Stomach (tissue), 9 donors: Measurements from ENCODE around the gene KIF13A. TPM values are rescaled to one million over a fixed set of nuclear protein-coding genes. Genes with fewer than 3 reads are reported as not detected.

ENCODE experiments used
- DNase-seq, 2 donors: peaks; one replicate each; pipeline versions ENCODE4 v3.0.0 to v3.0.0-alpha.2; 2013 to 2019
- H3K27ac ChIP-seq, 5 donors: fragments of 200-600 bp in 4 of 5; sonication (generic) in 4 of 5; one replicate each; pipeline ENCODE4 v1.5.1; 2013 to 2019; ENCODE audit warnings: mild to moderate bottlenecking in 1 of 5, moderate library complexity in 1 of 5
- H3K27me3 ChIP-seq, 3 donors: fragments of 200-600 bp; sonication (generic); one replicate each; pipeline ENCODE4 v1.5.1; 2017 to 2019; ENCODE audit warnings: mixed run types in 1 of 3
- H3K36me3 ChIP-seq, 4 donors: fragments of 200-600 bp; sonication (generic); 1 replicate in 3 of 4; 2 replicates in 1 of 4; pipeline ENCODE4 v1.5.1; 2016 to 2019
- H3K4me1 ChIP-seq, 4 donors: fragments of 200-600 bp; sonication (generic); one replicate each; pipeline ENCODE4 v1.5.1; 2016 to 2019
- H3K4me3 ChIP-seq, 4 donors: fragments of 200-600 bp; sonication (generic) in 3 of 4; one replicate each; pipeline ENCODE4 v1.5.1; 2016 to 2019; ENCODE audit warnings: mild to moderate bottlenecking in 1 of 4
- H3K9me3 ChIP-seq, 4 donors: fragments of 200-600 bp; sonication (generic); one replicate each; pipeline ENCODE4 v1.5.1; 2016 to 2019
- CTCF ChIP-seq, 7 experiments: fragments of 450-650 bp in 4 of 7; fragments of 200-600 bp in 3 of 7; sonication (generic) in 3 of 7; IDR thresholded peaks; one replicate each; pipeline ENCODE4 v1.5.1; 2016 to 2019; ENCODE audit warnings: antibody characterized with exemption in 7 of 7, control low read depth in 2 of 7, mild to moderate bottlenecking in 1 of 7
- EP300 ChIP-seq: sonication (generic); formaldehyde crosslinking; IDR thresholded peaks from one replicate; pipeline ENCODE4 v1.6.1; 2017; ENCODE audit warnings: antibody characterized with exemption
- POLR2A ChIP-seq, 4 donors: fragments of 450-650 bp; IDR thresholded peaks; one replicate each; pipeline ENCODE4 v1.6.1; 2016; ENCODE audit warnings: antibody characterized with exemption in 4 of 4, control low read depth in 2 of 4, mild to moderate bottlenecking in 1 of 4, moderate library complexity in 1 of 4
- POLR2AphosphoS5 ChIP-seq, 3 donors: sonication (generic); formaldehyde crosslinking; IDR thresholded peaks; one replicate each; pipeline ENCODE4 v1.6.1; 2016; ENCODE audit warnings: antibody characterized with exemption in 3 of 3
- WGBS, 5 donors: extraction: QIAGEN DNeasy Blood & Tissue Kit in 3 of 5; methylation state at CpG; one replicate each; pipeline versions ENCODE4 v1.1.5 to v1.1.7; 2013 to 2018; 5-methylcytosine and 5-hydroxymethylcytosine counted together
- intact Hi-C: fragments of 100-400 bp; cut with DNase I; formaldehyde crosslinking; loops from one replicate; pipeline ENCODE4 v1.15.1; 2023; ENCODE audit warnings: low total_unique reads
- polyA plus RNA-seq, 3 donors: library from polyadenylated mRNA; stranded (reverse); fragments of 200-250 nt; gene quantifications; one replicate each; pipeline ENCODE4 v1.2.3, GENCODE V29; 2013
- total RNA-seq, 5 donors: library from RNA; depleted of rRNA; stranded (reverse); fragments of >200 nt; gene quantifications; one replicate each; pipeline versions ENCODE4 v1.1.0 to v1.2.3, GENCODE V29; 2014 to 2016
- donor health status: healthy with polysubstance abuse.
- donor health status: Bipolar disorder and iron deficiency.
- donor health status: healthy.

The KIF13A gene
- total and polyA plus RNA-seq, 8 donors, result 9.2 to 60.6 (median 23.6) TPM

GRCh38 chr6:17877196-17877894 lies 110.1 kb downstream of the KIF13A start:
- peak in 1 of 2 donors; percentile 67 for DNase-seq
- no peak overlapping the region for H3K4me3 ChIP-seq
- no peaks in the 10 kb centered on the region for H3K27me3 ChIP-seq
- TF ChIP-seq CTCF (IDR thresholded peaks at IDR 0.05) (no peak), POLR2AphosphoS5 (IDR thresholded peaks at IDR 0.05) (no peak), EP300 (no peak), POLR2A (IDR thresholded peaks at IDR 0.05) (no peak)
- H3K4me1 ChIP-seq, result peaks cover 7 to 56% (median 22%) of the 10 kb centered on the region in 4 donors
- H3K27ac ChIP-seq, result peak overlapping the region in 2 of 5 donors; percentile 22 to 25
- no peaks in the 10 kb centered on the region for H3K36me3 ChIP-seq
- no peaks in the 10 kb centered on the region for H3K9me3 ChIP-seq
- 67 to 82% (median 76%) methylated on average over 6 of the region's 6 CpGs for WGBS, 5 donors
- intact Hi-C loops, result no loop called here

GRCh38 chr6:17874753-17875152 lies 112.7 kb downstream of the KIF13A start:
- no peak for DNase-seq
- no peaks in the 10 kb centered on the region for H3K36me3 ChIP-seq
- no peak overlapping the region for H3K4me3 ChIP-seq
- intact Hi-C loops, result no loop called here
- no peaks in the 10 kb centered on the region for H3K9me3 ChIP-seq
- H3K27ac ChIP-seq, result no peak overlapping the region
- no peaks in the 10 kb centered on the region for H3K27me3 ChIP-seq
- 77 to 87% (median 82%) methylated on average over 10 of the region's 10 CpGs for WGBS, 5 donors
- H3K4me1 ChIP-seq, result peaks cover 7 to 61% (median 21%) of the 10 kb centered on the region in 4 donors
- TF ChIP-seq CTCF (IDR thresholded peaks at IDR 0.05), result no peak
- TF ChIP-seq EP300, result no peak
- no peak for TF ChIP-seq POLR2A (IDR thresholded peaks at IDR 0.05)
- no peak for TF ChIP-seq POLR2AphosphoS5 (IDR thresholded peaks at IDR 0.05)

- no peak for DNase-seq
- no peaks in the 10 kb centered on the region for H3K9me3 ChIP-seq
- no peak overlapping the region for H3K27ac ChIP-seq
- no peak overlapping the region for H3K4me3 ChIP-seq
- H3K4me1 ChIP-seq, result peaks cover 14 to 58% (median 27%) of the 10 kb centered on the region in 4 donors
- no peaks in the 10 kb centered on the region for H3K27me3 ChIP-seq
- no peaks in the 10 kb centered on the region for H3K36me3 ChIP-seq
- 85 to 99% (median 97%) methylated on average over 2 of the region's 2 CpGs for WGBS, 5 donors
- intact Hi-C loops, result no loop called here
- TF ChIP-seq CTCF (IDR thresholded peaks at IDR 0.05), result no peak
- TF ChIP-seq POLR2A (IDR thresholded peaks at IDR 0.05), result no peak
- no peak for TF ChIP-seq POLR2AphosphoS5 (IDR thresholded peaks at IDR 0.05)
- no peak for TF ChIP-seq EP300
Observed at GRCh38 chr6:17872908-17873307, 114.5 kb downstream of the KIF13A start.

GRCh38 chr6:17871836-17872235 lies 115.6 kb downstream of the KIF13A start:
- Histone ChIP-seq H3K4me3 (no peak overlapping the region), H3K27me3 (no peaks in the 10 kb centered on the region), H3K36me3 (no peaks in the 10 kb centered on the region), H3K9me3 (no peaks in the 10 kb centered on the region), H3K27ac (no peak overlapping the region), H3K4me1 (peaks cover 19 to 61% (median 33%) of the 10 kb centered on the region in 4 donors)
- intact Hi-C loops, result no loop called here
- 75 to 89% (median 78%) methylated on average over 3 of the region's 3 CpGs for WGBS, 5 donors
- DNase-seq, result no peak
- no peak for TF ChIP-seq CTCF (IDR thresholded peaks at IDR 0.05)
- no peak for TF ChIP-seq POLR2A (IDR thresholded peaks at IDR 0.05)
- TF ChIP-seq POLR2AphosphoS5 (IDR thresholded peaks at IDR 0.05), result no peak
- no peak for TF ChIP-seq EP300
